Osteoblast (primary cell): Measurements from ENCODE around the gene TP53BP1. TPM values are rescaled to one million over a fixed set of nuclear protein-coding genes. Genes with fewer than 3 reads are reported as not detected.

Source experiments
- DNase-seq: peaks from one replicate; pipeline ENCODE4 v3.0.0; 2011; ENCODE audit warnings: low spot score, mixed read lengths; ENCODE audit not compliant: insufficient read length; ENCODE audit errors: missing footprints
- H2AFZ ChIP-seq: 2 replicates; pipeline ENCODE4 v1.6.0; 2011; ENCODE audit warnings: mild to moderate bottlenecking, low read length
- H3K27ac ChIP-seq: 2 replicates; pipeline ENCODE4 v1.5.1; 2011; ENCODE audit warnings: mild to moderate bottlenecking, low read depth, low read length, moderate library complexity
- H3K27me3 ChIP-seq: 2 replicates; pipeline ENCODE4 v1.6.0; 2012; ENCODE audit warnings: mild to moderate bottlenecking, control low read depth, inconsistent platforms, low read length, moderate library complexity; ENCODE audit not compliant: insufficient read depth
- H3K36me3 ChIP-seq: 2 replicates; pipeline ENCODE4 v1.5.1; 2011; ENCODE audit warnings: mild to moderate bottlenecking, low read length, control low read depth, moderate library complexity; ENCODE audit not compliant: insufficient read depth
- H3K4me1 ChIP-seq: 2 replicates; pipeline ENCODE4 v1.5.1; 2011; ENCODE audit warnings: mild to moderate bottlenecking, low read length, control low read depth, moderate library complexity; ENCODE audit not compliant: insufficient read depth
- H3K4me2 ChIP-seq: 2 replicates; pipeline ENCODE4 v1.6.0; 2011; ENCODE audit warnings: mild to moderate bottlenecking, low read length; ENCODE audit not compliant: insufficient read depth
- H3K4me3 ChIP-seq: fragments of 200-600 bp; sonication (generic); 3 replicates; pipeline ENCODE4 v1.5.1; 2012; ENCODE audit warnings: mild to moderate bottlenecking, low read length, inconsistent platforms; ENCODE audit not compliant: insufficient read depth
- H3K79me2 ChIP-seq: 2 replicates; pipeline ENCODE4 v1.6.0; 2012; ENCODE audit warnings: mild to moderate bottlenecking, low read length, control low read depth, inconsistent platforms; ENCODE audit not compliant: insufficient read depth
- H3K9me3 ChIP-seq: 2 replicates; pipeline ENCODE4 v1.5.1; 2011; ENCODE audit warnings: low read depth, low read length, control low read depth
- H4K20me1 ChIP-seq: 2 replicates; pipeline ENCODE4 v1.6.0; 2012; ENCODE audit warnings: mild to moderate bottlenecking, low read length, control low read depth; ENCODE audit not compliant: insufficient read depth
- total RNA-seq: library from RNA; depleted of rRNA; stranded (reverse); fragments of >200 nt; gene quantifications from 2 replicates; pipeline ENCODE4 v1.2.3, GENCODE V29; 2012
- TF ChIP-seq, protein P1 (sequence below): IDR thresholded peaks from 2 replicates; pipeline ENCODE4 v1.5.1; 2011; ENCODE audit warnings: mild to moderate bottlenecking, low read depth, low read length, moderate library complexity; ENCODE audit errors: extremely low read depth

Gene TP53BP1
- total RNA-seq, 1 donor, result 88.7 TPM

DNA sequence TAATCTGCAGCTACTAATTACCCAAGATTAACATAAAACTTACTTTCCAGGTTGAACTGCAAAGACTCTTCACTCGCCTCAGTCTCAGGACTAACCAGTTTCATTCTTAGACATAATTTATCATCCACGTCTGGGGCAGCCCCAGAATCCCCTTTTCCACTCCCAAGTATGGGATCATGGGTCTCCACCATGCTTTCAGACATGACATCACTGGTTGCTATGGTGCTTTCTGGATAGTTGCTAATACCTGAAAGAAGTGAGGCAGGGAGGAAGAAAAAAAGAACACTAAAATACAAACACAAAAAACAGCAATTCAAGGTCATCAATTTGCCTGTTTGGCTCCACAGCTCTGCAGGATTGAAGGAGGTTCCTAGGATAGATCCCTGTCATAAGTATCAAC lies 46.6 kb downstream of the TP53BP1 start:
- no peak for DNase-seq
- peaks cover 5% of the 10 kb centered on the region for H3K4me1 ChIP-seq
- TF ChIP-seq, protein P1, sequence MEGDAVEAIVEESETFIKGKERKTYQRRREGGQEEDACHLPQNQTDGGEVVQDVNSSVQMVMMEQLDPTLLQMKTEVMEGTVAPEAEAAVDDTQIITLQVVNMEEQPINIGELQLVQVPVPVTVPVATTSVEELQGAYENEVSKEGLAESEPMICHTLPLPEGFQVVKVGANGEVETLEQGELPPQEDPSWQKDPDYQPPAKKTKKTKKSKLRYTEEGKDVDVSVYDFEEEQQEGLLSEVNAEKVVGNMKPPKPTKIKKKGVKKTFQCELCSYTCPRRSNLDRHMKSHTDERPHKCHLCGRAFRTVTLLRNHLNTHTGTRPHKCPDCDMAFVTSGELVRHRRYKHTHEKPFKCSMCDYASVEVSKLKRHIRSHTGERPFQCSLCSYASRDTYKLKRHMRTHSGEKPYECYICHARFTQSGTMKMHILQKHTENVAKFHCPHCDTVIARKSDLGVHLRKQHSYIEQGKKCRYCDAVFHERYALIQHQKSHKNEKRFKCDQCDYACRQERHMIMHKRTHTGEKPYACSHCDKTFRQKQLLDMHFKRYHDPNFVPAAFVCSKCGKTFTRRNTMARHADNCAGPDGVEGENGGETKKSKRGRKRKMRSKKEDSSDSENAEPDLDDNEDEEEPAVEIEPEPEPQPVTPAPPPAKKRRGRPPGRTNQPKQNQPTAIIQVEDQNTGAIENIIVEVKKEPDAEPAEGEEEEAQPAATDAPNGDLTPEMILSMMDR, result no peak
- no peaks in the 10 kb centered on the region for H3K27me3 ChIP-seq
- H2AFZ ChIP-seq, result no peak overlapping the region
- H3K4me3 ChIP-seq, result no peak overlapping the region
- H3K36me3 ChIP-seq, result peaks cover 21% of the 10 kb centered on the region
- peaks cover 5% of the 10 kb centered on the region for H4K20me1 ChIP-seq
- no peaks in the 10 kb centered on the region for H3K9me3 ChIP-seq
- no peak overlapping the region for H3K4me2 ChIP-seq
- peaks cover 29% of the 10 kb centered on the region for H3K79me2 ChIP-seq
- H3K27ac ChIP-seq, result no peak overlapping the region

DNA sequence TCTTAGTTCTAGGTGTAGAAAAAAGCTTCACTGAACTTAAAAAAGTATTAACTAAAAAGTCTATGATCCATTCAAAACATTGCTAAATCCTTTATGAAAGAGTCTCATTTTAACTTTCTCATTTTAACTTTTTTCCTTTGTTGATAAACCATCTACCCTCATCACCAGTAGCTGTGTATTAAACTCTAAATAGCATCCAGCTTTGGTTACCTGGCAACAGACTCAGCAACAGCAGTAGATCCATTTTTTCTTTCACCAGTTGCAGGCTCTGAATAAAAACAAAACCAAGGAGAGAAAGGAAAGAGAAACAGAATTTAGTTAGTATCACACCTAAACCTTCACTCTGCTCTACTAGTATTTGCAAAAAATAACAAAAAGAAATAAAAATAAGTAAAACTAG lies 51.6 kb downstream of the TP53BP1 start:
- no peak overlapping the region for H3K4me3 ChIP-seq
- H3K79me2 ChIP-seq, result no peaks in the 10 kb centered on the region
- H3K9me3 ChIP-seq, result no peaks in the 10 kb centered on the region
- H3K4me2 ChIP-seq, result peak overlapping the region; percentile 51
- H3K27me3 ChIP-seq, result no peaks in the 10 kb centered on the region
- H2AFZ ChIP-seq, result no peak overlapping the region
- H3K27ac ChIP-seq, result peak overlapping the region; percentile 73
- H3K36me3 ChIP-seq, result peaks cover 45% of the 10 kb centered on the region
- H4K20me1 ChIP-seq, result no peaks in the 10 kb centered on the region
- TF ChIP-seq, protein P1, result no peak
- peaks cover 9% of the 10 kb centered on the region for H3K4me1 ChIP-seq
- peak; percentile 35 for DNase-seq

DNA sequence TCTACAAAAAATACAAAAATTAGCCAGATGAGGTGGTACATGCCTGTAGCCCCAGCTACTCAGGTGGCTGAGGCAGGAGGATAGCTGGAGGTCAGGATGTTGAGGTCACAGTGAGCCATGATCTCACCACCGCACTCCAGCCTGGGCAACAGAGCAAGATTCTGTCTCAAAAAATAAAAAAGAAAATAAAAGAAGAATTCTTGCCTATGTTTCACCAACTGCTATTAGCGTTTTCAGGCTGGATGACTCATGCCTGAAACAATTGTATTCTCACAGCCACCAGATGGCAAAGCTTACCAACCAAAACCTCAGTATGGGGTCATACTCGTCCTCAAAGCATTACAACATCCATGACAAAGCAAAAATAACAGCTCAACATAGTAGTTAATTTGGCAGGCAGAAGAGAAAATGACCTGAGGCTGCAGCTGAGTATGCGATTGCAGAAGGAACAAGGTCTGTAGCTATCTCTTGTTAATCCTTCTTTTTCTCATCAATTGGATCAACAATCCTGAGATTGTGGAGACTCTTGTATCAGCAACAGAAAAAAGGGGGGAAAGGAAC lies 52.2 kb downstream of the TP53BP1 start:
- Histone ChIP-seq H2AFZ (no peak overlapping the region), H3K4me2 (peak overlapping the region; percentile 51)

DNA sequence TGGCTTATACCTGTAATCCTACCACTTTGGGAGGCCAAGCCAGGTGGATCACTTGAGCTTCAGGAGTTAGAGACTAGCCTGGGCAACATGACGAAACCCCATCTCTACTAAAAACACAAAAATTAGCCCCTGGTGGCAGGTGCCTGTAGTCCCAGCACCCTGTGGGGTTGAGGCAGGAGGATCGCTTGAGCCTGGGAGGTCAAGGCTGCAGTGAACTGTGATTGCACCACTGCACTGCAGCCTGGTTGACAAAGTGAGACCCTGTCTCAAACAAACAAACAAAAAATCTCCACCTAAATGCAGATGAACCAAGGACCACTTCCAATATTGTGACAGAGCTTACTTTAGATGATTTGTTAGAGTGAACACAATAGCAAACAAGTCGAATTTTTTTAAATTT lies 53.7 kb downstream of the TP53BP1 start:
- TF ChIP-seq, protein P1, result no peak
- Histone ChIP-seq H3K4me1 (peaks cover 9% of the 10 kb centered on the region), H3K9me3 (no peaks in the 10 kb centered on the region), H3K27me3 (no peaks in the 10 kb centered on the region), H2AFZ (no peak overlapping the region), H3K36me3 (peaks cover 38% of the 10 kb centered on the region), H4K20me1 (no peaks in the 10 kb centered on the region), H3K79me2 (no peaks in the 10 kb centered on the region), H3K27ac (no peak overlapping the region), H3K4me3 (no peak overlapping the region), H3K4me2 (no peak overlapping the region)
- no peak for DNase-seq

More for the DNA sequence above, 52.2 kb downstream of the TP53BP1 start:
- Histone ChIP-seq H3K27me3 (no peaks in the 10 kb centered on the region), H4K20me1 (no peaks in the 10 kb centered on the region), H3K4me1 (peaks cover 9% of the 10 kb centered on the region), H3K79me2 (no peaks in the 10 kb centered on the region), H3K36me3 (peaks cover 44% of the 10 kb centered on the region), H3K27ac (peak overlapping the region; percentile 75), H3K4me3 (no peak overlapping the region), H3K9me3 (no peaks in the 10 kb centered on the region)
- peak; percentile 93 for DNase-seq
- TF ChIP-seq, protein P1, result peak; percentile 67
